Measurements from ENCODE around the gene RPL31.

DNA sequence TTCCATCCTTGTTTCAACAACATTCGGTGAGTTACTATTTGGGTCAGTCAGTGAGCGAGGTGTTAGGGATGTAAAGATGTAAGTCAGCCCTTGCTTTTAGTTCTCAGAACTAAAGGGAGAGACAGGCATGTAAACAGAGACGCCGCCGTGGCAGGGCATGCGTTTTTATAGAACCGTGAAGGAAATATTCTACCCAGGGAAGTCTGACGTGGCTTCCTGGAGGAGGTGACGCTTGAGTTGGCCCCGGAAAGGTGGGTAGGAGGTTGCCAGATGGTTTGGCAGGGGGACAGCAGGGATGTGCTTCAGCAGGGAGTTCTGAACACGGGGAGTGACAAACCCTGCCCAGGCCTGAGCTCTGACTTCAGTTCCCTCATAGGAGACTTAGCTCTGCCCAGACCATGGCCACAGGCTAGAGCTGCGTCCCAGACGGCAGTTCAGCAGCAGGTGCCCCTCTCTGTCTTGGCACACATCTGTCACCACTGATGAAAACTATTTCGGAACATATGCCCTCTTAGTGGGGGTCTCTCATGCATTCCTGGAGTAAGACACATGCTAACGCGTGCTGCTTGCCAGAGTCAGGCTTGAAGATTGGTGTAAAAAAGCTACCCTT lies 23.4 kb upstream of the RPL31 start:
- TF ChIP-seq CTCF (conservative IDR thresholded peaks at IDR 0.05) (no peak), ZFX (IDR thresholded peaks at IDR 0.05) (no peak)

Data from C4-2B (cell line).